OCI-LY7 (cell line): Measurements from ENCODE around the gene ZBTB16.

ENCODE experiments used
- CTCF ChIP-seq: fragments of 200-600 bp; sonication (generic); conservative IDR thresholded peaks from 2 replicates; pipeline ENCODE4 v1.5.1; 2014; ENCODE audit warnings: mild to moderate bottlenecking, antibody characterized with exemption, low read length, moderate library complexity, mixed read lengths
- EZH2phosphoT487 ChIP-seq: fragments of 200-600 bp; sonication (generic); IDR thresholded peaks from 2 replicates; pipeline ENCODE4 v1.6.1; 2018; ENCODE audit warnings: low read depth, borderline replicate concordance, mild to moderate bottlenecking, mixed run types, antibody characterized with exemption, low read length, moderate library complexity, mixed read lengths

- no peak for TF ChIP-seq CTCF
- TF ChIP-seq EZH2phosphoT487, result no peak
These were observed 215.1 kb downstream of the ZBTB16 start for GRCh38 chr11:114274637-114275036.
